MCF 10A (cell line): ENCODE data around the gene ANKRD22. TPM values are rescaled to one million over a fixed set of nuclear protein-coding genes. Genes with fewer than 3 reads are reported as not detected.
A peak's percentile ranks its signal among the peaks of the same experiment; 100 is the strongest.

Experiments used
- BruUV-seq: library from RNA; stranded (reverse); fragments of 400-500 nt; replicated peaks from 2 replicates; lab custom pipeline; 2021; lab: Mats Ljungman, UMichigan
- CTCF ChIA-PET: fragments of 300-600 bp; sonication (Branson Sonifier 250); formaldehyde crosslinking; extraction: SDS; loops from one replicate; lab custom pipeline; 2021; ENCODE audit warnings: antibody characterized with exemption, inconsistent platforms; lab: Yijun Ruan, JAX
- POLR2A ChIA-PET: fragments of 300-600, 350-650 bp; sonication (Branson Sonifier 250); formaldehyde crosslinking; extraction: SDS; loops from one replicate; lab custom pipeline; 2020; ENCODE audit warnings: antibody characterized with exemption, inconsistent platforms; lab: Yijun Ruan, JAX
- DNase-seq: peaks from one replicate; pipeline ENCODE4 v3.0.0-alpha.2; 2018; ENCODE audit not compliant: unreplicated experiment
- H3K27ac Mint-ChIP-seq: one replicate; pipeline ENCODE4 v1.8.0; 2022; ENCODE audit warnings: mild to moderate bottlenecking, low read depth, mixed read lengths; ENCODE audit not compliant: unreplicated experiment
- H3K27me3 Mint-ChIP-seq: one replicate; pipeline ENCODE4 v1.8.0; 2022; ENCODE audit warnings: mixed read lengths; ENCODE audit not compliant: insufficient read depth, unreplicated experiment
- H3K36me3 Mint-ChIP-seq: one replicate; pipeline ENCODE4 v1.8.0; 2022; ENCODE audit warnings: mild to moderate bottlenecking, moderate library complexity, mixed read lengths; ENCODE audit not compliant: insufficient read depth, unreplicated experiment
- H3K4me1 Mint-ChIP-seq: one replicate; pipeline ENCODE4 v1.8.0; 2022; ENCODE audit warnings: mixed read lengths; ENCODE audit not compliant: insufficient read depth, unreplicated experiment
- H3K4me3 Mint-ChIP-seq: one replicate; pipeline ENCODE4 v1.8.0; 2022; ENCODE audit warnings: mild to moderate bottlenecking, moderate library complexity, mixed read lengths; ENCODE audit not compliant: unreplicated experiment
- H3K9me3 Mint-ChIP-seq: one replicate; pipeline ENCODE4 v1.8.0; 2022; ENCODE audit warnings: mixed read lengths; ENCODE audit not compliant: unreplicated experiment
- intact Hi-C: fragments of 100-400 bp; cut with micrococcal nuclease; formaldehyde crosslinking; loops from 2 replicates; pipeline ENCODE4 v1.14.1; 2022
- total RNA-seq: library from RNA; stranded (reverse); gene quantifications from 2 replicates; pipeline ENCODE4 v1.2.3, GENCODE V29; 2022
- TF ChIP-seq, protein P1 (sequence below): fragments of 200-600 bp; IDR thresholded peaks from one replicate; pipeline ENCODE4 v1.8.0; 2022; ENCODE audit warnings: antibody characterized with exemption, mild to moderate bottlenecking; ENCODE audit not compliant: unreplicated experiment

Gene ANKRD22
- total RNA-seq, 1 experiment from 2014 or later = 0.26 TPM

DNA sequence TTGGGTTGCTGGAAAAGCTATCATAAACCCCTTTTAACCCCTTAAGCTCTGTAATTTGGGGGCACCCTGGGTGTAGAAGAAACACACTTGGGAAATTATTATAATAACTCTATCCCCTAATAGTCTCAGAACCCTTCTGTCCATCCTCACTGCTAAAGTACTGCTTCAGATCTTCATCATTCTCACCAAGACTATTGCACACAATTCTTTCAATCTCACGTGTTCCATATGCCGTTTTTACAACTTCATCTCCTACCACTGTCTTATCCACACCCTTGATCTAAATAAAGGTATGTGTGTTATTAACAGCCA is 15.8 kb downstream of the ANKRD22 start:
- no peak overlapping the region for H3K4me3 Mint-ChIP-seq
- TF ChIP-seq, protein P1, sequence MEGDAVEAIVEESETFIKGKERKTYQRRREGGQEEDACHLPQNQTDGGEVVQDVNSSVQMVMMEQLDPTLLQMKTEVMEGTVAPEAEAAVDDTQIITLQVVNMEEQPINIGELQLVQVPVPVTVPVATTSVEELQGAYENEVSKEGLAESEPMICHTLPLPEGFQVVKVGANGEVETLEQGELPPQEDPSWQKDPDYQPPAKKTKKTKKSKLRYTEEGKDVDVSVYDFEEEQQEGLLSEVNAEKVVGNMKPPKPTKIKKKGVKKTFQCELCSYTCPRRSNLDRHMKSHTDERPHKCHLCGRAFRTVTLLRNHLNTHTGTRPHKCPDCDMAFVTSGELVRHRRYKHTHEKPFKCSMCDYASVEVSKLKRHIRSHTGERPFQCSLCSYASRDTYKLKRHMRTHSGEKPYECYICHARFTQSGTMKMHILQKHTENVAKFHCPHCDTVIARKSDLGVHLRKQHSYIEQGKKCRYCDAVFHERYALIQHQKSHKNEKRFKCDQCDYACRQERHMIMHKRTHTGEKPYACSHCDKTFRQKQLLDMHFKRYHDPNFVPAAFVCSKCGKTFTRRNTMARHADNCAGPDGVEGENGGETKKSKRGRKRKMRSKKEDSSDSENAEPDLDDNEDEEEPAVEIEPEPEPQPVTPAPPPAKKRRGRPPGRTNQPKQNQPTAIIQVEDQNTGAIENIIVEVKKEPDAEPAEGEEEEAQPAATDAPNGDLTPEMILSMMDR = no peak
- H3K36me3 Mint-ChIP-seq = no peaks in the 10 kb centered on the region
- no TSS peak for BruUV-seq
- H3K4me1 Mint-ChIP-seq = peaks cover under 1% of the 10 kb centered on the region
- H3K9me3 Mint-ChIP-seq = no peaks in the 10 kb centered on the region
- POLR2A ChIA-PET = interaction anchor here (0.8 to 4.5 kb wide), 9 partner anchors 8 to 154 kb away, joined by 3 to 43 read pairs (median 4); partner anchors contain the start of genes FAS and STAMBPL1
- CTCF ChIA-PET = interaction anchor here (0.7 to 19.9 kb wide), 56 partner anchors 9 to 386 kb away, joined by 3 to 588 read pairs (median 6); partner anchors contain the start of genes ANKRD22, FAS and STAMBPL1
- DNase-seq = no peak
- no peaks in the 10 kb centered on the region for H3K27me3 Mint-ChIP-seq
- intact Hi-C loops = loop anchor here (1.0 to 2.0 kb wide), 5 partner anchors 29 to 381 kb away; partner anchors contain the start of gene STAMBPL1
- no peak overlapping the region for H3K27ac Mint-ChIP-seq

DNA sequence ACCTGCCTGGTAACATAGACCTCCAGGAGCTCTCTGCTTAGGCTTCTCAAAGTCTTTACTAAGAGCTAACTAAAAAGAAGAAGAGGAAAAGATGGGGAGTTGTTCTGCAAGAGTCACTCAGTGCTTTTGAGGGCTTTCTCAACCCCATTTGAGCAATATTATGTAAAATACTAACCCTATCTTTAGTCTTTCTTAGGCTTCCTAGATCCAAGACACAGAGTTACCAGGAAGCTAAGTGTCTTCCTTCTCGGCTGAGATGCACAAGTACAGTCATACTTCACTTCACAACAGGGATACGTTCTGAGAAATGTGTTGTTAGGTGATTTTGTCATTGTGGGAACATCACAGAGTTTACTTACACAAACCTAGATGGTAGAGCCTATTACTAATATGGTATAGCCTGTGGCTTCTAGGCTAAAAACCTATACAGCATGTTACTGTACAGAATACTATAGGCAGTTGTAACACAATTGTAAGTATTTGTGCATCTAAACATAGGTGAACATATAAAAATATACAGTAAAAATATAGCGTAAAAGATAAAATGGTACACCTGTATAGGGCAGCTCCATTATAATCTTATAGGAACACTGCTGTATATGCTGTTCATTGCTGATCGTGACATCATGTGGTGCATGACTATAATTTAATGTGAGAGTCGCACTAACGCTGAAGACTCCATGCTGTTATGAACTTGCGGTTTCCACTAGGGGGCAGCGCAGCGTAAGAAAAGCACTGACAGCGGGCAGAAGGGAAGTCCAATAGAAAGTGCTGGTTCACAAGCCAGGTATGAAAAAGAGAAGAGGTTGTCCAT is 16.3 kb downstream of the ANKRD22 start:
- H3K27me3 Mint-ChIP-seq = no peaks in the 10 kb centered on the region
- H3K4me1 Mint-ChIP-seq = no peaks in the 10 kb centered on the region
- no peaks in the 10 kb centered on the region for H3K9me3 Mint-ChIP-seq
- ChIA-PET CTCF (interaction anchor here (0.6 to 19.9 kb wide), 62 partner anchors 9 to 387 kb away, joined by 3 to 588 read pairs (median 6); partner anchors contain the start of genes ANKRD22, FAS, LIPN and STAMBPL1), POLR2A (interaction anchor here (0.7 to 4.5 kb wide), 9 partner anchors 9 to 625 kb away, joined by 3 to 43 read pairs (median 4); partner anchors contain the start of genes FAS and STAMBPL1)
- H3K27ac Mint-ChIP-seq = no peak overlapping the region
- no TSS peak for BruUV-seq
- H3K4me3 Mint-ChIP-seq = no peak overlapping the region
- intact Hi-C loops = loop anchor here (1.0 to 2.0 kb wide), 5 partner anchors 30 to 381 kb away; partner anchors contain the start of gene STAMBPL1
- TF ChIP-seq, protein P1 = peak; percentile 78
- DNase-seq = peak; percentile 89
- no peaks in the 10 kb centered on the region for H3K36me3 Mint-ChIP-seq

DNA sequence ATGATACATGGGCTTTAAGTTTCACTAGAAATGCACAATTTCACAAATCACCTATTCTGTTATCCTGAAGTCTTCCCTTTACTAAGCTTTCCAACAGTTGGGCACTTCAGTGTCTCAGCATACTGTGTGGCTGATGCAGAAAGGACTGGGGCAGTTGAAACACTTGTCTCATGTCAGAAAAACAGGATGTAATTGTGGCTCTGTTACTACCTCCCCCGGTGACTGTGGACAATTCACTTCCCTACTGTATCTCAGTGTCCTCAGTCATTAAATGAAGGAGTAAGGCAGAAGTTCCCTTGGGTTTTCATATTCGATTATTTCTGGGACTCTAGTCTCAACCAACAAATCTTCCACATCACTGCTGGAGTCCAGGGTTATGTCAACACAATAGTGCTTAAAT is 17.9 kb downstream of the ANKRD22 start:
- Mint-ChIP-seq H3K27ac (no peak overlapping the region), H3K36me3 (no peaks in the 10 kb centered on the region), H3K9me3 (no peaks in the 10 kb centered on the region), H3K4me3 (no peak overlapping the region), H3K27me3 (no peaks in the 10 kb centered on the region), H3K4me1 (no peaks in the 10 kb centered on the region)
- no peak for DNase-seq
- CTCF ChIA-PET = interaction anchor here (1.4 to 19.9 kb wide), 6 partner anchors 10 to 269 kb away, joined by 6 to 588 read pairs (median 35); no protein-coding TSS in a partner anchor
- intact Hi-C loops = loop anchor here (2.0 kb wide), 1 partner anchor 383 kb away; no protein-coding TSS in a partner anchor
- POLR2A ChIA-PET = interaction anchor here (0.7 to 4.5 kb wide), 3 partner anchors 47 to 384 kb away, joined by 3 to 43 read pairs (median 36); partner anchors contain the start of gene STAMBPL1
- TF ChIP-seq, protein P1 = no peak
- BruUV-seq = no TSS peak

DNA sequence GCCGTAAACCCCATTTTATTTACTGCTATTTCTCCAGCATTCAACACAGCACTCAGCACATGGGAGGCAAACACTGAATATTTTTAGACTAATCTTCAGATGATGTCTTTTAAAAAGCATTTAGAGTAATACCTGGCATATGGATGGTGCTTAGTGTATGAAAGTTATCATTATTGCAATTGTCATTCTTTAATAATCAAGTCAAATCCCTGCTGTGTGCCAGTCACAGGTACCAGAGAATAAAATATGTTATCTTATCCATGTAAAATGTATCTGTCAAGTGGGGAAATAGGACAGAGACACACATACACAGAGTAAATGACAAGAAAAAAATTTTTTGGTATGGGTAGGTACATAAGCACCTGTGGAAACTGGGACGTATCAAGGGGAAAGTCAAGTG is 18.5 kb downstream of the ANKRD22 start:
- no peak overlapping the region for H3K4me3 Mint-ChIP-seq
- BruUV-seq = no TSS peak
- intact Hi-C loops = no loop called here
- H3K27ac Mint-ChIP-seq = no peak overlapping the region
- no peak for DNase-seq
- H3K36me3 Mint-ChIP-seq = no peaks in the 10 kb centered on the region
- H3K27me3 Mint-ChIP-seq = no peaks in the 10 kb centered on the region
- H3K9me3 Mint-ChIP-seq = no peaks in the 10 kb centered on the region
- TF ChIP-seq, protein P1 = no peak
- ChIA-PET POLR2A (interaction anchor here (1.0 kb wide), 1 partner anchor 94 kb away, joined by 3 read pairs; no protein-coding TSS in a partner anchor), CTCF (interaction anchor here (0.6 to 19.9 kb wide), 3 partner anchors 9 to 159 kb away, joined by 3 to 588 read pairs (median 66); no protein-coding TSS in a partner anchor)
- H3K4me1 Mint-ChIP-seq = no peaks in the 10 kb centered on the region
